ENCODE measurements around the gene GBX2. TPM values are rescaled to one million over a fixed set of nuclear protein-coding genes. Genes with fewer than 3 reads are reported as not detected.
A peak's percentile ranks its signal among the peaks of the same experiment; 100 is the strongest.
"Not testable (repeated sequence)": the region's sequence is repeated elsewhere in the genome, so short reads cannot be mapped to it uniquely, and the experiment has no call there.

GBX2 gene
- total RNA-seq, 1 experiment from 2014 or later: 0.31 TPM

- H3K27ac ChIP-seq (ENCODE audit: insufficient read length, low read depth, low read length): no peak overlapping the region
- no peak for TF ChIP-seq CTCF (conservative IDR thresholded peaks at IDR 0.05)
- no peak overlapping the region for H4K91ac ChIP-seq (ENCODE audit: insufficient read length, low read depth, low read length)
Measured at GRCh38 chr2:236143811-236144210, 24.4 kb downstream of the GBX2 start.

GRCh38 chr2:236141616-236142015, 26.6 kb downstream of the GBX2 start:
- H3K18ac ChIP-seq (ENCODE audit: insufficient read length, low read depth, low read length); H3K9me3 ChIP-seq (ENCODE audit: control insufficient read depth, low read depth, low read length); H2BK5ac ChIP-seq (ENCODE audit: insufficient read length, low read length); H3K4ac ChIP-seq (ENCODE audit: low read depth, low read length); H3K23me2 ChIP-seq (ENCODE audit: insufficient read length, low read depth, low read length, poor library complexity, severe bottlenecking); H3K79me1 ChIP-seq (ENCODE audit: insufficient read depth, low read depth, low read length, poor library complexity, severe bottlenecking); H2BK15ac ChIP-seq (ENCODE audit: low read depth, low read length); H3T11ph ChIP-seq (ENCODE audit: low read length); H3K9me3 Mint-ChIP-seq; H2AK5ac ChIP-seq (ENCODE audit: insufficient read length, low read length); H2AFZ ChIP-seq (ENCODE audit: low read length); DNase-seq; H3K4me1 ChIP-seq (ENCODE audit: insufficient read depth, low read length); H3K9ac ChIP-seq (ENCODE audit: extremely low read depth, insufficient read length, low read length); H3K27me3 ChIP-seq (ENCODE audit: insufficient read depth, low read length); H4K8ac ChIP-seq (replicated peaks; ENCODE audit: insufficient read length, low read depth, low read length); H2BK120ac ChIP-seq (ENCODE audit: low read depth, low read length, poor library complexity, severe bottlenecking); H3K36me3 Mint-ChIP-seq (ENCODE audit: insufficient read depth in 1 of 3, low read depth in 3 of 3); H3K27ac ChIP-seq (ENCODE audit: insufficient read length, low read depth, low read length); H3K79me2 ChIP-seq (ENCODE audit: insufficient read depth, low read length); H4K5ac ChIP-seq (ENCODE audit: insufficient read length, low read depth, low read length); H4K91ac ChIP-seq (ENCODE audit: insufficient read length, low read depth, low read length); H3K4me2 ChIP-seq (ENCODE audit: insufficient read depth, insufficient read length, low read length); H3K23ac ChIP-seq (ENCODE audit: insufficient read length, low read depth, low read length); H3K4me3 Mint-ChIP-seq; H4K20me1 ChIP-seq (ENCODE audit: control insufficient read depth, insufficient read depth, insufficient read length); H2BK12ac ChIP-seq (ENCODE audit: insufficient read length, low read depth, low read length); H2BK20ac ChIP-seq (ENCODE audit: low read depth, low read length, poor library complexity, severe bottlenecking); H3K27ac Mint-ChIP-seq; H3K56ac ChIP-seq (ENCODE audit: insufficient read length, low read depth, low read length): not testable (repeated sequence)
- Mint-ChIP-seq H3K27me3 (ENCODE audit: low read depth) (peaks cover 61% of the 10 kb centered on the region), H3K4me1 (peaks cover 11% of the 10 kb centered on the region in 2 experiments)
- peak overlapping the region; percentile 29; the same call in 1 of the 2 replicates for H3K14ac ChIP-seq (ENCODE audit: insufficient read depth, low read length)
- WGBS (ENCODE audit: extremely low coverage, insufficient read length, low lambda C conversion rate): no CpG with 5 or more reads among the region's 11 CpGs

More at GRCh38 chr2:236143811-236144210, 24.4 kb downstream of the GBX2 start:
- H3K4me1 Mint-ChIP-seq: peaks cover 11% of the 10 kb centered on the region in 2 experiments
- peaks cover 80% of the 10 kb centered on the region for H3K27me3 Mint-ChIP-seq (ENCODE audit: low read depth)
- Histone ChIP-seq H3K18ac (ENCODE audit: insufficient read length, low read depth, low read length) (no peak overlapping the region), H2BK12ac (ENCODE audit: insufficient read length, low read depth, low read length) (no peak overlapping the region), H3K4me2 (ENCODE audit: insufficient read depth, insufficient read length, low read length) (no peak overlapping the region), H3K4me1 (ENCODE audit: insufficient read depth, low read length) (peaks cover 9% of the 10 kb centered on the region; the same call in 1 of the 2 replicates), H2BK120ac (ENCODE audit: low read depth, low read length, poor library complexity, severe bottlenecking) (no peak overlapping the region), H3K9ac (ENCODE audit: extremely low read depth, insufficient read length, low read length) (no peak overlapping the region), H3K56ac (ENCODE audit: insufficient read length, low read depth, low read length) (no peak overlapping the region), H3K23ac (ENCODE audit: insufficient read length, low read depth, low read length) (no peak overlapping the region), H4K8ac (replicated peaks; ENCODE audit: insufficient read length, low read depth, low read length) (no peak overlapping the region), H4K5ac (ENCODE audit: insufficient read length, low read depth, low read length) (no peak overlapping the region), H3K27me3 (ENCODE audit: insufficient read depth, low read length) (no peaks in the 10 kb centered on the region; the same call in 1 of the 2 replicates), H3K79me2 (ENCODE audit: insufficient read depth, low read length) (no peaks in the 10 kb centered on the region), H2AFZ (ENCODE audit: low read length) (no peak overlapping the region), H2BK5ac (ENCODE audit: insufficient read length, low read length) (no peak overlapping the region), H3K79me1 (ENCODE audit: insufficient read depth, low read depth, low read length, poor library complexity, severe bottlenecking) (no peaks in the 10 kb centered on the region), H3K4ac (ENCODE audit: low read depth, low read length) (no peak overlapping the region), H3K9me3 (ENCODE audit: control insufficient read depth, low read depth, low read length) (no peaks in the 10 kb centered on the region), H2BK15ac (ENCODE audit: low read depth, low read length) (no peak overlapping the region), H2AK5ac (ENCODE audit: insufficient read length, low read length) (no peak overlapping the region), H3K14ac (ENCODE audit: insufficient read depth, low read length) (no peak overlapping the region), H3K23me2 (ENCODE audit: insufficient read length, low read depth, low read length, poor library complexity, severe bottlenecking) (no peaks in the 10 kb centered on the region), H2BK20ac (ENCODE audit: low read depth, low read length, poor library complexity, severe bottlenecking) (no peak overlapping the region), H4K20me1 (ENCODE audit: control insufficient read depth, insufficient read depth, insufficient read length) (no peaks in the 10 kb centered on the region), H3T11ph (ENCODE audit: low read length) (no peak overlapping the region)
- DNase-seq: no peak
- H3K4me3 Mint-ChIP-seq: no peak overlapping the region
- no peaks in the 10 kb centered on the region for H3K9me3 Mint-ChIP-seq
- no peak overlapping the region for H3K27ac Mint-ChIP-seq
- WGBS (ENCODE audit: extremely low coverage, insufficient read length, low lambda C conversion rate): no CpG with 5 or more reads among the region's 10 CpGs
- H3K36me3 Mint-ChIP-seq (ENCODE audit: insufficient read depth in 1 of 3, low read depth in 3 of 3): no peaks in the 10 kb centered on the region; a peak in 1 of 7 replicates
